Nephron progenitor cell (in vitro differentiated cells): Measurements from ENCODE around the gene POLR1F.

Experiments used
- DNase-seq: peaks from one replicate; pipeline ENCODE4 v3.0.0; 2021
- H3K27ac Mint-ChIP-seq: 2 replicates; pipeline ENCODE4 v1.8.0; 2021; ENCODE audit warnings: mild to moderate bottlenecking, moderate library complexity, mixed read lengths
- H3K27me3 Mint-ChIP-seq: 2 replicates; pipeline ENCODE4 v1.8.0; 2021; ENCODE audit warnings: mild to moderate bottlenecking, low read depth, mixed read lengths; ENCODE audit not compliant: poor library complexity
- H3K36me3 Mint-ChIP-seq: 2 replicates; pipeline ENCODE4 v1.8.0; 2021; ENCODE audit warnings: low read depth, mixed read lengths
- H3K4me1 Mint-ChIP-seq: 2 replicates; pipeline ENCODE4 v1.8.0; 2021; ENCODE audit warnings: mixed read lengths
- H3K4me3 Mint-ChIP-seq: 2 replicates; pipeline ENCODE4 v1.8.0; 2021; ENCODE audit warnings: mild to moderate bottlenecking, moderate library complexity, mixed read lengths
- H3K9me3 Mint-ChIP-seq: 2 replicates; pipeline ENCODE4 v1.8.0; 2021; ENCODE audit warnings: mild to moderate bottlenecking, moderate library complexity, mixed read lengths
- CTCF ChIP-seq: fragments of 200-600 bp; sonication (generic); IDR thresholded peaks from 2 replicates; pipeline ENCODE4 v1.5.0; 2021; ENCODE audit warnings: antibody characterized with exemption

Gene POLR1F

GRCh38 chr7:19744075-19744474 lies 35.2 kb upstream of the POLR1F start:
- H3K27ac Mint-ChIP-seq = no peak overlapping the region
- H3K27me3 Mint-ChIP-seq = no peaks in the 10 kb centered on the region
- H3K4me1 Mint-ChIP-seq = no peaks in the 10 kb centered on the region
- no peak for DNase-seq
- H3K9me3 Mint-ChIP-seq = no peaks in the 10 kb centered on the region
- H3K4me3 Mint-ChIP-seq = no peak overlapping the region
- no peak for TF ChIP-seq CTCF
- H3K36me3 Mint-ChIP-seq = no peaks in the 10 kb centered on the region

GRCh38 chr7:19728716-19729115 lies 19.9 kb upstream of the POLR1F start:
- no peak for DNase-seq
- H3K4me1 Mint-ChIP-seq = no peaks in the 10 kb centered on the region
- H3K36me3 Mint-ChIP-seq = no peaks in the 10 kb centered on the region
- H3K27me3 Mint-ChIP-seq = peaks cover 5% of the 10 kb centered on the region
- no peak overlapping the region for H3K27ac Mint-ChIP-seq
- no peak overlapping the region for H3K4me3 Mint-ChIP-seq
- no peaks in the 10 kb centered on the region for H3K9me3 Mint-ChIP-seq
- TF ChIP-seq CTCF = no peak

- no peaks in the 10 kb centered on the region for H3K4me1 Mint-ChIP-seq
- no peak overlapping the region for H3K4me3 Mint-ChIP-seq
- H3K27ac Mint-ChIP-seq = no peak overlapping the region
- H3K9me3 Mint-ChIP-seq = no peaks in the 10 kb centered on the region
- H3K36me3 Mint-ChIP-seq = no peaks in the 10 kb centered on the region
- H3K27me3 Mint-ChIP-seq = peaks cover 5% of the 10 kb centered on the region
- no peak for DNase-seq
- no peak for TF ChIP-seq CTCF
These were observed 16.9 kb upstream of the POLR1F start for GRCh38 chr7:19725770-19726169.

- TF ChIP-seq CTCF = no peak
- Mint-ChIP-seq H3K27me3 (peaks cover 5% of the 10 kb centered on the region), H3K27ac (no peak overlapping the region), H3K36me3 (no peaks in the 10 kb centered on the region), H3K4me1 (no peaks in the 10 kb centered on the region), H3K9me3 (no peaks in the 10 kb centered on the region), H3K4me3 (no peak overlapping the region)
- DNase-seq = no peak
These were observed 6.7 kb upstream of the POLR1F start for GRCh38 chr7:19715499-19715898.

- peak; percentile 52 for TF ChIP-seq CTCF
- Mint-ChIP-seq H3K27ac (no peak overlapping the region), H3K4me1 (peaks cover 5% of the 10 kb centered on the region), H3K27me3 (peaks cover 14% of the 10 kb centered on the region), H3K36me3 (no peaks in the 10 kb centered on the region), H3K9me3 (no peaks in the 10 kb centered on the region), H3K4me3 (no peak overlapping the region)
- DNase-seq = peak; percentile 34
These were observed 4.8 kb upstream of the POLR1F start for GRCh38 chr7:19713676-19714075.

GRCh38 chr7:19709249-19709578 lies 377 bp upstream of the POLR1F start:
- Mint-ChIP-seq H3K4me1 (peaks cover 39% of the 10 kb centered on the region), H3K9me3 (no peaks in the 10 kb centered on the region), H3K27me3 (peaks cover 14% of the 10 kb centered on the region), H3K4me3 (peak overlapping the region; percentile 100), H3K36me3 (peaks cover 1% of the 10 kb centered on the region), H3K27ac (peak overlapping the region; percentile 99)
- TF ChIP-seq CTCF = no peak
- DNase-seq = no peak
